ENCODE data around the gene BSPRY.
A peak's percentile ranks its signal among the peaks of the same experiment; 100 is the strongest.
"Not testable (repeated sequence)": the region's sequence is repeated elsewhere in the genome, so short reads cannot be mapped to it uniquely, and the experiment has no call there.

The BSPRY gene

GRCh38 chr9:113373676-113374392, 24.5 kb downstream of the BSPRY start:
- no peaks in the 10 kb centered on the region for H3K27me3 ChIP-seq (ENCODE audit: insufficient read depth, low read depth)
- no peak overlapping the region for H3K9ac ChIP-seq
- no peaks in the 10 kb centered on the region for H4K20me1 ChIP-seq (ENCODE audit: insufficient read depth)
- peaks cover 13% of the 10 kb centered on the region for H3K4me1 ChIP-seq (ENCODE audit: low read depth, poor library complexity, severe bottlenecking)
- no peak overlapping the region for H3K4me2 ChIP-seq
- H3K4me3 ChIP-seq (IDR thresholded peaks at IDR 0.05; ENCODE audit: insufficient read depth, low read depth, low read length): no peak overlapping the region
- H3K36me3 ChIP-seq (ENCODE audit: insufficient read depth): no peaks in the 10 kb centered on the region
- no peak overlapping the region for H2AFZ ChIP-seq (ENCODE audit: low read depth)
- peaks cover 7% of the 10 kb centered on the region; the same call in 1 of the 2 replicates for H3K79me2 ChIP-seq (ENCODE audit: insufficient read depth, low read depth)
- no peak for TF ChIP-seq CTCF (conservative IDR thresholded peaks at IDR 0.05; ENCODE audit: low read depth, low read length)
- no peak overlapping the region for H3K27ac ChIP-seq

- Histone ChIP-seq H4K20me1 (ENCODE audit: insufficient read depth) (no peaks in the 10 kb centered on the region), H3K4me2 (peak overlapping the region; percentile 94), H3K27ac (no peak overlapping the region; the same call in 1 of the 2 replicates), H3K4me3 (IDR thresholded peaks at IDR 0.05; ENCODE audit: insufficient read depth, low read depth, low read length) (no peak overlapping the region), H2AFZ (ENCODE audit: low read depth) (no peak overlapping the region), H3K9ac (peak overlapping the region; percentile 39; the same call in 1 of the 2 replicates), H3K36me3 (ENCODE audit: insufficient read depth) (no peaks in the 10 kb centered on the region), H3K27me3 (ENCODE audit: insufficient read depth, low read depth) (no peaks in the 10 kb centered on the region), H3K4me1 (ENCODE audit: low read depth, poor library complexity, severe bottlenecking) (peaks cover 19% of the 10 kb centered on the region), H3K79me2 (ENCODE audit: insufficient read depth, low read depth) (peaks cover 7% of the 10 kb centered on the region; the same call in 1 of the 2 replicates)
- no peak for TF ChIP-seq CTCF (conservative IDR thresholded peaks at IDR 0.05; ENCODE audit: low read depth, low read length)
Observed at GRCh38 chr9:113375057-113376023, 26.0 kb downstream of the BSPRY start.

- peak within 1 kb of the TSS; percentile 94 for H3K4me2 ChIP-seq
- peaks cover 34% of the 10 kb centered on the region for H3K4me1 ChIP-seq (ENCODE audit: low read depth, poor library complexity, severe bottlenecking)
- H3K9ac ChIP-seq: peak within 1 kb of the TSS; percentile 60; the same call in 1 of the 2 replicates
- no peak for TF ChIP-seq CTCF (conservative IDR thresholded peaks at IDR 0.05; ENCODE audit: low read depth, low read length)
- no peaks in the 10 kb centered on the region for H3K36me3 ChIP-seq (ENCODE audit: insufficient read depth)
- peaks cover 7% of the 10 kb centered on the region; the same call in 1 of the 2 replicates for H3K79me2 ChIP-seq (ENCODE audit: insufficient read depth, low read depth)
- H3K27me3 ChIP-seq (ENCODE audit: insufficient read depth, low read depth): no peaks in the 10 kb centered on the region
- H3K4me3 ChIP-seq (IDR thresholded peaks at IDR 0.05; ENCODE audit: insufficient read depth, low read depth, low read length): no peak within 1 kb of the TSS
- no peaks in the 10 kb centered on the region for H4K20me1 ChIP-seq (ENCODE audit: insufficient read depth)
- H2AFZ ChIP-seq (ENCODE audit: low read depth): peak within 1 kb of the TSS; percentile 90
- peak within 1 kb of the TSS; percentile 60 for H3K27ac ChIP-seq
Observed at GRCh38 chr9:113376634-113377567, 27.6 kb downstream of the BSPRY start, which contains the start of gene HDHD3. Gene HDHD3 (minus strand): TSS chr9:113376986. CDS start chr9:113374354, 2,632 bp downstream.

GRCh38 chr9:113379094-113379828, 29.9 kb downstream of the BSPRY start:
- H3K79me2 ChIP-seq (ENCODE audit: insufficient read depth, low read depth): not testable (repeated sequence)

GRCh38 chr9:113379829-113380210, 30.5 kb downstream of the BSPRY start:
- H3K36me3 ChIP-seq (ENCODE audit: insufficient read depth); H3K9ac ChIP-seq; H2AFZ ChIP-seq (ENCODE audit: low read depth); H3K4me3 ChIP-seq (IDR thresholded peaks at IDR 0.05; ENCODE audit: insufficient read depth, low read depth, low read length); H3K27ac ChIP-seq; H3K27me3 ChIP-seq (ENCODE audit: insufficient read depth, low read depth); H3K79me2 ChIP-seq (ENCODE audit: insufficient read depth, low read depth); H4K20me1 ChIP-seq (ENCODE audit: insufficient read depth); H3K4me2 ChIP-seq: not testable (repeated sequence)
- peaks cover 34% of the 10 kb centered on the region for H3K4me1 ChIP-seq (ENCODE audit: low read depth, poor library complexity, severe bottlenecking)

More at GRCh38 chr9:113379094-113379828, 29.9 kb downstream of the BSPRY start:
- not testable (repeated sequence) for H3K9ac ChIP-seq; H3K4me3 ChIP-seq (IDR thresholded peaks at IDR 0.05; ENCODE audit: insufficient read depth, low read depth, low read length); H3K4me2 ChIP-seq; H4K20me1 ChIP-seq (ENCODE audit: insufficient read depth); H3K27me3 ChIP-seq (ENCODE audit: insufficient read depth, low read depth); H2AFZ ChIP-seq (ENCODE audit: low read depth); H3K36me3 ChIP-seq (ENCODE audit: insufficient read depth); H3K27ac ChIP-seq
- peaks cover 34% of the 10 kb centered on the region for H3K4me1 ChIP-seq (ENCODE audit: low read depth, poor library complexity, severe bottlenecking)

Data from KMS-11 (cell line).